Hepatocyte (in vitro differentiated cells): ENCODE data around the gene CHMP1B. TPM values are rescaled to one million over a fixed set of nuclear protein-coding genes. Genes with fewer than 3 reads are reported as not detected.

Experiments
- DNase-seq: peaks from one replicate; pipeline ENCODE4 v3.0.0-alpha.2; 2016; ENCODE audit warnings: low spot score
- H2AFZ ChIP-seq: fragments of 200-600 bp; sonication (generic); 2 replicates; pipeline ENCODE4 v1.6.0; 2016; ENCODE audit warnings: antibody characterized with exemption, mild to moderate bottlenecking
- H3K27ac ChIP-seq: fragments of 200-600 bp; sonication (generic); 2 replicates; pipeline ENCODE4 v1.5.1; 2016; ENCODE audit warnings: mild to moderate bottlenecking
- H3K27me3 ChIP-seq: fragments of 200-600 bp; sonication (generic); 2 replicates; pipeline ENCODE4 v1.6.1; 2016
- H3K36me3 ChIP-seq: fragments of 200-600 bp; sonication (generic); replicated peaks from 2 replicates; pipeline ENCODE4 v1.5.1; 2016; ENCODE audit warnings: low read depth; ENCODE audit not compliant: insufficient read depth
- H3K4me1 ChIP-seq: fragments of 200-600 bp; sonication (generic); 2 replicates; pipeline ENCODE4 v1.5.1; 2016; ENCODE audit warnings: mild to moderate bottlenecking, moderate library complexity; ENCODE audit not compliant: insufficient read depth
- H3K4me2 ChIP-seq: fragments of 200-600 bp; sonication (generic); 2 replicates; pipeline ENCODE4 v1.6.0; 2016
- H3K4me3 ChIP-seq: fragments of 200-600 bp; sonication (generic); 2 replicates; pipeline ENCODE4 v1.5.1; 2016; ENCODE audit warnings: mild to moderate bottlenecking
- H3K79me2 ChIP-seq: fragments of 200-600 bp; sonication (generic); 2 replicates; pipeline ENCODE4 v1.6.0; 2017; ENCODE audit warnings: mild to moderate bottlenecking
- H3K9me2 ChIP-seq: fragments of 200-600 bp; sonication (generic); replicated peaks from 2 replicates; pipeline ENCODE4 v1.6.0; 2017; ENCODE audit warnings: mild to moderate bottlenecking; ENCODE audit not compliant: insufficient read depth
- H3K9me3 ChIP-seq: fragments of 200-600 bp; sonication (generic); 2 replicates; pipeline ENCODE4 v1.5.1; 2016; ENCODE audit warnings: low read depth, mild to moderate bottlenecking
- H4K20me1 ChIP-seq: fragments of 200-600 bp; sonication (generic); 2 replicates; pipeline ENCODE4 v1.6.0; 2016; ENCODE audit warnings: mild to moderate bottlenecking; ENCODE audit not compliant: insufficient read depth, poor library complexity, severe bottlenecking
- EZH2 ChIP-seq: fragments of 200-600 bp; sonication (generic); IDR thresholded peaks from 2 replicates; pipeline ENCODE4 v1.6.1; 2016; ENCODE audit warnings: antibody characterized with exemption, mild to moderate bottlenecking, borderline replicate concordance
- EZH2phosphoT487 ChIP-seq: fragments of 200-600 bp; sonication (generic); IDR thresholded peaks from one replicate; pipeline ENCODE4 v1.6.1; 2018; ENCODE audit warnings: antibody characterized with exemption, mild to moderate bottlenecking, low read depth, moderate library complexity; ENCODE audit not compliant: unreplicated experiment, severe bottlenecking
- WGBS: methylation state at CpG from one replicate; pipeline ENCODE4 v1.1.6; 2016; ENCODE audit warnings: low lambda C conversion rate; ENCODE audit errors: missing lambda C conversion rate; 5-methylcytosine and 5-hydroxymethylcytosine counted together
- polyA plus RNA-seq: library from polyadenylated mRNA; unstranded; fragments of >200 nt; fragmentation: Nextera tagmentation; extraction: Ambion mirVana; gene quantifications from 2 replicates; pipeline ENCODE4 v1.2.1, GENCODE V29; 2016
- total RNA-seq: library from RNA; depleted of rRNA; stranded (reverse); fragments of >200 nt; gene quantifications from 2 replicates; pipeline ENCODE4 v1.2.3, GENCODE V29; 2014
- TF ChIP-seq, protein P1 (sequence below): fragments of 200-600 bp; sonication (generic); IDR thresholded peaks from 2 replicates; pipeline ENCODE4 v1.5.1; 2016; ENCODE audit warnings: antibody characterized with exemption, mild to moderate bottlenecking; ENCODE audit not compliant: poor library complexity

The CHMP1B gene
- total and polyA plus RNA-seq, 2 experiments from 2014 or later: 70.1 to 85.3 TPM

DNA sequence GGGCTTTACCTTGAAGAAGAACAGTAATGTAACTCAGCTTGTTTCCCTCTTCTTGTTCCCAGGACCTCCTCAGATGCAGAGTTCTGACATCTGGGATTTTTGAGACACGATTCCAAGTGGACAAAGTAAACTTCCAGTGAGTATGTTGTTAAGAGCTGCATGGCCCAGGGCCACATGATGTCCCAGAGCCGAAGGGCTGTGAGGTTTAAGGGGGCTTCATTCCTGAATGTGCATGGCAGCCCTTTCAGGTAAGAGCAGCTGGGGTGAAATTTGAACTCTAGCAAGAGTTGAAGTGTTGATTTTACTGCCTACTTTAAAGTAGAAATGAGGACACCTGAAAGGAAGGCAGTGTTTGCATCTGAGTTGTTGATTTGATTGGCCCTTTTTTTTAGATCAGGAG, 13.3 kb downstream of the CHMP1B start:
- Histone ChIP-seq H3K4me2 (no peak overlapping the region), H3K9me2 (no peaks in the 10 kb centered on the region), H3K36me3 (no peaks in the 10 kb centered on the region), H3K4me1 (peaks cover 3% of the 10 kb centered on the region), H3K79me2 (no peaks in the 10 kb centered on the region), H3K4me3 (no peak overlapping the region), H3K27me3 (no peaks in the 10 kb centered on the region), H2AFZ (no peak overlapping the region), H3K9me3 (no peaks in the 10 kb centered on the region), H3K27ac (no peak overlapping the region), H4K20me1 (no peaks in the 10 kb centered on the region)
- TF ChIP-seq, protein P1, sequence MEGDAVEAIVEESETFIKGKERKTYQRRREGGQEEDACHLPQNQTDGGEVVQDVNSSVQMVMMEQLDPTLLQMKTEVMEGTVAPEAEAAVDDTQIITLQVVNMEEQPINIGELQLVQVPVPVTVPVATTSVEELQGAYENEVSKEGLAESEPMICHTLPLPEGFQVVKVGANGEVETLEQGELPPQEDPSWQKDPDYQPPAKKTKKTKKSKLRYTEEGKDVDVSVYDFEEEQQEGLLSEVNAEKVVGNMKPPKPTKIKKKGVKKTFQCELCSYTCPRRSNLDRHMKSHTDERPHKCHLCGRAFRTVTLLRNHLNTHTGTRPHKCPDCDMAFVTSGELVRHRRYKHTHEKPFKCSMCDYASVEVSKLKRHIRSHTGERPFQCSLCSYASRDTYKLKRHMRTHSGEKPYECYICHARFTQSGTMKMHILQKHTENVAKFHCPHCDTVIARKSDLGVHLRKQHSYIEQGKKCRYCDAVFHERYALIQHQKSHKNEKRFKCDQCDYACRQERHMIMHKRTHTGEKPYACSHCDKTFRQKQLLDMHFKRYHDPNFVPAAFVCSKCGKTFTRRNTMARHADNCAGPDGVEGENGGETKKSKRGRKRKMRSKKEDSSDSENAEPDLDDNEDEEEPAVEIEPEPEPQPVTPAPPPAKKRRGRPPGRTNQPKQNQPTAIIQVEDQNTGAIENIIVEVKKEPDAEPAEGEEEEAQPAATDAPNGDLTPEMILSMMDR: no peak
- no peak for TF ChIP-seq EZH2phosphoT487
- TF ChIP-seq EZH2: no peak
- 76% methylated on average over 2 of the region's 2 CpGs for WGBS
- DNase-seq: no peak

- WGBS: 94% methylated on average over 12 of the region's 12 CpGs
- H3K36me3 ChIP-seq: no peaks in the 10 kb centered on the region
- no peaks in the 10 kb centered on the region for H3K79me2 ChIP-seq
- H3K4me2 ChIP-seq: no peak overlapping the region
- no peak overlapping the region for H3K4me3 ChIP-seq
- no peak for DNase-seq
- no peaks in the 10 kb centered on the region for H4K20me1 ChIP-seq
- no peak overlapping the region for H2AFZ ChIP-seq
- H3K27ac ChIP-seq: no peak overlapping the region
- H3K4me1 ChIP-seq: peaks cover 3% of the 10 kb centered on the region
- H3K9me3 ChIP-seq: no peaks in the 10 kb centered on the region
- H3K9me2 ChIP-seq: no peaks in the 10 kb centered on the region
- TF ChIP-seq, protein P1: no peak
- no peak for TF ChIP-seq EZH2phosphoT487
- TF ChIP-seq EZH2: no peak
- no peaks in the 10 kb centered on the region for H3K27me3 ChIP-seq
These were observed 13.9 kb downstream of the CHMP1B start for GRCh38 chr18:11865071-11865470.

- Histone ChIP-seq H3K79me2 (no peaks in the 10 kb centered on the region), H3K36me3 (no peaks in the 10 kb centered on the region), H3K4me2 (no peak overlapping the region), H3K27ac (no peak overlapping the region), H3K9me2 (no peaks in the 10 kb centered on the region), H3K4me1 (peaks cover 3% of the 10 kb centered on the region), H2AFZ (no peak overlapping the region), H4K20me1 (no peaks in the 10 kb centered on the region), H3K4me3 (no peak overlapping the region), H3K9me3 (no peaks in the 10 kb centered on the region), H3K27me3 (no peaks in the 10 kb centered on the region)
- DNase-seq: no peak
- TF ChIP-seq EZH2phosphoT487: no peak
- 83% methylated on average over 10 of the region's 10 CpGs for WGBS
These were observed 15.1 kb downstream of the CHMP1B start for GRCh38 chr18:11866329-11866728.

DNA sequence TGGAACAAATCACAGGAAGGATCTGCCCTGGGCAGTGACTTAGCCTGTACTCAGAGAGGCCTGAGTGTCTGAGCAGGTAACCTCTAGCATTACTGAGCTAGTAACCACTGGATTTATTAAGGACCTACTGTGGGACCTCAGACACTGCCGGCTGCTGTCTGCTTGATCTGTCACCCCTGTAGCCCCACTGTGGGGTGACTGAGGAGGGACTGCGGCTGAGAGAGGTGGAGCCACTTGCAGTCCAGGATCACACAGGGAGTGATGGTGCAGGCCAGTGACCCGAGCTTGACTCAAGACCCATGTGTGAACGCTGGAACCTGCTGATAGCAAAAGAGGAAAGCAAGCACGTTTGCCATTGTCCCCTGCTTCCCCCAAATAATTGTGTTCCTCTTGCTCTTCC, 15.6 kb downstream of the CHMP1B start:
- no peaks in the 10 kb centered on the region for H3K9me2 ChIP-seq
- WGBS: 78% methylated on average over 5 of the region's 5 CpGs
- no peaks in the 10 kb centered on the region for H3K9me3 ChIP-seq
- no peaks in the 10 kb centered on the region for H3K36me3 ChIP-seq
- no peak overlapping the region for H3K4me2 ChIP-seq
- H2AFZ ChIP-seq: no peak overlapping the region
- TF ChIP-seq, protein P1: no peak
- TF ChIP-seq EZH2 (no peak), EZH2phosphoT487 (no peak)
- no peaks in the 10 kb centered on the region for H3K79me2 ChIP-seq
- DNase-seq: no peak
- no peaks in the 10 kb centered on the region for H3K27me3 ChIP-seq
- peaks cover 3% of the 10 kb centered on the region for H3K4me1 ChIP-seq
- H3K4me3 ChIP-seq: no peak overlapping the region
- no peak overlapping the region for H3K27ac ChIP-seq
- no peaks in the 10 kb centered on the region for H4K20me1 ChIP-seq
